HCT116 (cell line): Measurements from ENCODE around the gene NOL9. TPM values are rescaled to one million over a fixed set of nuclear protein-coding genes. Genes with fewer than 3 reads are reported as not detected.

Source experiments
- ATAC-seq: fragments of 200-7000 bp; cut with Tn5 transposase; 2 replicates; pipeline ENCODE4 v1.9.1; 2020; ENCODE audit warnings: mild to moderate bottlenecking, moderate library complexity
- BruUV-seq: library from RNA; stranded (reverse); fragments of 400-500 nt; replicated peaks from 2 replicates; lab custom pipeline; 2021; lab: Mats Ljungman, UMichigan
- CTCF ChIA-PET: fragments of 300-600 bp; sonication (Branson Sonifier 250); formaldehyde crosslinking; loops from one replicate; lab custom pipeline; 2021; ENCODE audit warnings: antibody characterized with exemption; lab: Charles Lee
- POLR2A ChIA-PET: fragments of 300-600, 350-600 bp; sonication (Branson Sonifier 250); formaldehyde crosslinking; loops from one replicate; lab custom pipeline; 2021; ENCODE audit warnings: antibody characterized with exemption; lab: Charles Lee
- RAD21 ChIA-PET, 2 experiments: fragments of 300-600 bp; sonication (Branson Sonifier 250); formaldehyde crosslinking; loops; one replicate each; lab custom pipeline; 2023; ENCODE audit warnings: low total read pairs in 2 of 2; ENCODE audit not compliant: uncharacterized antibody in 2 of 2, unreplicated experiment in 2 of 2, low non-redundant PET in 1 of 2; lab: Charles Lee
- DNase-seq: peaks from one replicate; pipeline ENCODE4 v3.0.0-alpha.2; 2010; ENCODE audit warnings: low read depth, low spot score
- H2AFZ ChIP-seq: fragments of 200-600 bp; shearing (Covaris generic), sonication (generic); 2 replicates; pipeline ENCODE4 v1.6.1; 2017; ENCODE audit warnings: low read depth, mixed run types, mixed read lengths, antibody characterized with exemption, low read length; ENCODE audit not compliant: poor library complexity, severe bottlenecking
- H3K27ac ChIP-seq: 2 replicates; pipeline ENCODE4 v1.5.1; 2012; ENCODE audit warnings: low read depth, low read length
- H3K27me3 ChIP-seq: fragments of 200-600 bp; sonication (generic); 2 replicates; pipeline ENCODE4 v1.6.1; 2016; ENCODE audit warnings: mixed run types, low read length, mixed read lengths; ENCODE audit not compliant: insufficient read depth
- H3K36me3 ChIP-seq, 2 experiments: fragments of 200-500 bp in 1 of 2; fragments of 200-600 bp in 1 of 2; sonication (Bioruptor generic) in 1 of 2; sonication (generic) in 1 of 2; 2 replicates each; pipeline versions ENCODE4 v1.5.1 to v1.6.1; 2014 to 2016; ENCODE audit warnings: low read length in 2 of 2, inconsistent platforms in 1 of 2, mixed read lengths in 1 of 2, mixed run types in 1 of 2; ENCODE audit not compliant: insufficient read depth in 2 of 2, control insufficient read depth in 1 of 2
- H3K4me1 ChIP-seq, 2 experiments: fragments of 200-600 bp in 1 of 2; sonication (generic) in 1 of 2; 2 replicates each; pipeline versions ENCODE4 v1.5.1 to v1.6.1; 2012 to 2017; ENCODE audit warnings: low read length in 2 of 2, inconsistent platforms in 1 of 2, mild to moderate bottlenecking in 1 of 2, mixed read lengths in 1 of 2, mixed run types in 1 of 2, moderate library complexity in 1 of 2; ENCODE audit not compliant: insufficient read depth in 2 of 2, control insufficient read depth in 1 of 2
- H3K4me2 ChIP-seq: fragments of 200-600 bp; sonication (generic); 2 replicates; pipeline ENCODE4 v1.6.1; 2017; ENCODE audit warnings: mixed run types, low read length, mixed read lengths
- H3K4me3 ChIP-seq, 2 experiments: fragments of 200-600 bp in 1 of 2; sonication (generic) in 1 of 2; replicated peaks in 1 of 2; 2 replicates each; pipeline ENCODE4 v1.5.1; 2011 to 2016; ENCODE audit warnings: low read length in 2 of 2, control low read depth in 1 of 2, low read depth in 1 of 2, mild to moderate bottlenecking in 1 of 2, mixed read lengths in 1 of 2, mixed run types in 1 of 2
- H3K79me2 ChIP-seq: fragments of 200-600 bp; sonication (generic); 2 replicates; pipeline ENCODE4 v1.6.1; 2017; ENCODE audit warnings: mild to moderate bottlenecking, mixed run types, low read length, moderate library complexity, mixed read lengths; ENCODE audit not compliant: insufficient read depth
- H3K9ac ChIP-seq: fragments of 200-600 bp; sonication (generic); 2 replicates; pipeline ENCODE4 v1.6.1; 2016; ENCODE audit warnings: low read length, mixed read lengths
- H3K9me2 ChIP-seq: fragments of 200-600 bp; sonication (generic), shearing (Covaris generic); 2 replicates; pipeline ENCODE4 v1.6.1; 2017; ENCODE audit warnings: mixed run types, mild to moderate bottlenecking, moderate library complexity; ENCODE audit not compliant: insufficient read depth
- H3K9me3 ChIP-seq, 2 experiments: fragments of 200-500 bp in 1 of 2; fragments of 200-600 bp in 1 of 2; sonication (Bioruptor generic) in 1 of 2; sonication (generic) in 1 of 2; 2 replicates each; pipeline ENCODE4 v1.6.1; 2014 to 2017; ENCODE audit warnings: low read length in 2 of 2, mixed read lengths in 2 of 2, inconsistent platforms in 1 of 2, low read depth in 1 of 2, mild to moderate bottlenecking in 1 of 2, mixed run types in 1 of 2, moderate library complexity in 1 of 2; ENCODE audit not compliant: control insufficient read depth in 1 of 2, insufficient read depth in 1 of 2
- H4K20me1 ChIP-seq: fragments of 200-600 bp; sonication (generic), shearing (Covaris generic); 2 replicates; pipeline ENCODE4 v1.6.1; 2017; ENCODE audit warnings: mixed run types, mild to moderate bottlenecking, moderate library complexity; ENCODE audit not compliant: insufficient read depth
- EGR1 ChIP-seq: IDR thresholded peaks from 2 replicates; pipeline ENCODE4 v1.6.1; 2012; ENCODE audit warnings: low read depth
- FOSL1 ChIP-seq: IDR thresholded peaks from 2 replicates; pipeline ENCODE4 v1.6.1; 2012; ENCODE audit warnings: low read depth
- RAD21 ChIP-seq: IDR thresholded peaks from 2 replicates; pipeline ENCODE4 v1.6.1; 2012; ENCODE audit warnings: low read depth, mild to moderate bottlenecking
- REST ChIP-seq: IDR thresholded peaks from 2 replicates; pipeline ENCODE4 v1.6.1; 2012; ENCODE audit warnings: low read depth
- SIN3A ChIP-seq: IDR thresholded peaks from 2 replicates; pipeline ENCODE4 v1.6.1; 2012; ENCODE audit warnings: low read depth
- SRF ChIP-seq: IDR thresholded peaks from 2 replicates; pipeline ENCODE4 v1.6.1; 2012; ENCODE audit warnings: low read depth
- TCF7L2 ChIP-seq: IDR thresholded peaks from 2 replicates; pipeline ENCODE4 v1.7.0; 2011; ENCODE audit warnings: borderline replicate concordance, inconsistent platforms; ENCODE audit not compliant: insufficient read depth, insufficient read length; ENCODE audit errors: extremely low read depth
- ZBTB33 ChIP-seq: IDR thresholded peaks from 2 replicates; pipeline ENCODE4 v1.6.1; 2011; ENCODE audit warnings: mild to moderate bottlenecking, low read length, moderate library complexity; ENCODE audit not compliant: insufficient replicate concordance; ENCODE audit errors: extremely low read depth
- intact Hi-C: fragments of 100-400 bp; cut with micrococcal nuclease; formaldehyde crosslinking; loops from 2 replicates; pipeline ENCODE4 v1.10.0; 2022
- total RNA-seq: library from RNA; stranded (reverse); gene quantifications from one replicate; pipeline ENCODE4 v1.2.1, GENCODE V29; 2021; ENCODE audit not compliant: unreplicated experiment

NOL9 gene
- total RNA-seq, 1 experiment from 2014 or later: 46.4 TPM

- Histone ChIP-seq H4K20me1 (no peaks in the 10 kb centered on the region), H3K27ac (no peak overlapping the region), H3K4me3 (no peak overlapping the region), H3K4me2 (no peak overlapping the region), H2AFZ (no peak overlapping the region), H3K27me3 (no peaks in the 10 kb centered on the region), H3K4me1 (no peaks in the 10 kb centered on the region), H3K9me2 (no peaks in the 10 kb centered on the region), H3K9me3 (no peaks in the 10 kb centered on the region), H3K79me2 (no peaks in the 10 kb centered on the region), H3K36me3 (no peaks in the 10 kb centered on the region), H3K9ac (no peak overlapping the region)
- TF ChIP-seq REST (no peak), RAD21 (no peak), TCF7L2 (no peak), ZBTB33 (no peak), FOSL1 (no peak), EGR1 (no peak), SRF (no peak), SIN3A (no peak)
- no TSS peak for BruUV-seq
- ChIA-PET POLR2A (no interaction called here), CTCF (no interaction called here), RAD21 (no interaction called here)
- ATAC-seq: no peak
- DNase-seq: no peak
- intact Hi-C loops: no loop called here
Observed at GRCh38 chr1:6507461-6507911, 46.8 kb downstream of the NOL9 start.
